Neural crest cell (in vitro differentiated cells): ENCODE measurements around the gene CSNK1G2. TPM values are rescaled to one million over a fixed set of nuclear protein-coding genes. Genes with fewer than 3 reads are reported as not detected.
A peak's percentile ranks its signal among the peaks of the same experiment; 100 is the strongest.

Source experiments
- DNase-seq: peaks from one replicate; pipeline ENCODE4 v3.0.0; 2021; ENCODE audit warnings: low read depth, mixed read lengths, low spot score
- H3K27ac Mint-ChIP-seq: one replicate; pipeline ENCODE4 v1.8.0; 2021; ENCODE audit warnings: mild to moderate bottlenecking, mixed read lengths; ENCODE audit not compliant: unreplicated experiment
- H3K27me3 Mint-ChIP-seq: 2 replicates; pipeline ENCODE4 v1.8.0; 2021; ENCODE audit warnings: low read depth, mild to moderate bottlenecking, mixed read lengths
- H3K36me3 Mint-ChIP-seq: 2 replicates; pipeline ENCODE4 v1.8.0; 2021; ENCODE audit warnings: low read depth, mild to moderate bottlenecking, mixed read lengths
- H3K4me1 Mint-ChIP-seq: 2 replicates; pipeline ENCODE4 v1.8.0; 2021; ENCODE audit warnings: mixed read lengths
- H3K4me3 Mint-ChIP-seq: one replicate; pipeline ENCODE4 v1.8.0; 2021; ENCODE audit warnings: mild to moderate bottlenecking, mixed read lengths
- H3K9me3 Mint-ChIP-seq: 2 replicates; pipeline ENCODE4 v1.8.0; 2021; ENCODE audit warnings: mixed read lengths
- total RNA-seq: library from RNA; stranded (reverse); gene quantifications from 2 replicates; pipeline ENCODE4 v1.2.1, GENCODE V29; 2021
- TF ChIP-seq, protein P1 (sequence below): fragments of 200-600 bp; sonication (generic); conservative IDR thresholded peaks from 2 replicates; pipeline ENCODE4 v1.5.0; 2021; ENCODE audit warnings: antibody characterized with exemption, mild to moderate bottlenecking

CSNK1G2 gene
- total RNA-seq, 1 donor from 2014 or later = 133 TPM

DNA sequence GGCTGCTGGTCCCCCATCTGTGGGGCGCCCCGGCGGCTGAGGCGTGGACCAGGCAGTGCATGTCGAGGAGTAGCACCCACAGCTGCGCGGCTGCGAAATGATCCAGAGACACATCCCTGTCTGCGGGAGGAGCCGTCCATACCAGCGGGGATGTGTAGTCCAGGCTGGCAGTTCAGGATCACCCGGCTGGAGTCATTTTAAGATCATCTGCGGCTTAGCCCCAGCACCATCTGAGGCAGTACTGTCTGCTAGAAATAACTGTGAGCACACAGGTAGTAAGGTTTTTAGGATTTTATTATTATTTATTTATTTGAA is 32.7 kb upstream of the CSNK1G2 start:
- TF ChIP-seq, protein P1, sequence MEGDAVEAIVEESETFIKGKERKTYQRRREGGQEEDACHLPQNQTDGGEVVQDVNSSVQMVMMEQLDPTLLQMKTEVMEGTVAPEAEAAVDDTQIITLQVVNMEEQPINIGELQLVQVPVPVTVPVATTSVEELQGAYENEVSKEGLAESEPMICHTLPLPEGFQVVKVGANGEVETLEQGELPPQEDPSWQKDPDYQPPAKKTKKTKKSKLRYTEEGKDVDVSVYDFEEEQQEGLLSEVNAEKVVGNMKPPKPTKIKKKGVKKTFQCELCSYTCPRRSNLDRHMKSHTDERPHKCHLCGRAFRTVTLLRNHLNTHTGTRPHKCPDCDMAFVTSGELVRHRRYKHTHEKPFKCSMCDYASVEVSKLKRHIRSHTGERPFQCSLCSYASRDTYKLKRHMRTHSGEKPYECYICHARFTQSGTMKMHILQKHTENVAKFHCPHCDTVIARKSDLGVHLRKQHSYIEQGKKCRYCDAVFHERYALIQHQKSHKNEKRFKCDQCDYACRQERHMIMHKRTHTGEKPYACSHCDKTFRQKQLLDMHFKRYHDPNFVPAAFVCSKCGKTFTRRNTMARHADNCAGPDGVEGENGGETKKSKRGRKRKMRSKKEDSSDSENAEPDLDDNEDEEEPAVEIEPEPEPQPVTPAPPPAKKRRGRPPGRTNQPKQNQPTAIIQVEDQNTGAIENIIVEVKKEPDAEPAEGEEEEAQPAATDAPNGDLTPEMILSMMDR = no peak
- H3K9me3 Mint-ChIP-seq = no peaks in the 10 kb centered on the region
- H3K36me3 Mint-ChIP-seq = peaks cover 3% of the 10 kb centered on the region
- H3K4me3 Mint-ChIP-seq = no peak overlapping the region
- H3K4me1 Mint-ChIP-seq = peaks cover 19% of the 10 kb centered on the region
- no peaks in the 10 kb centered on the region for H3K27me3 Mint-ChIP-seq
- no peak overlapping the region for H3K27ac Mint-ChIP-seq
- no peak for DNase-seq

DNA sequence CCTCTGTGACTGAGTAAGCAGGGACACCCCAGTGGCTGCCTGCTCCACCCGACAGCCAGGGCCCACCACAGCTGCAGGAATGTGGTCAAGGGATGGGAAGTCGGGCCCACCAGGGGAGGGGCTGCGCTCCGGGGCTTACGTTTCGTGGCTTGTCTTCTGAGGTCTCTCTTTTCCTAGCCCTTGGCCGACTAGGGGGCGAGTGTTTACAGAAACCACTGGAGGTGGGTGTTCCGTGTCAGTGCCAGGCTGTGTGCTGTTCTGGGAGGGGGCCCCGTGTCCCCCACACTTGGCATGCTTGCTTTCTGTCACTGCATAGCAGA is 31.3 kb upstream of the CSNK1G2 start:
- no peak overlapping the region for H3K27ac Mint-ChIP-seq
- peaks cover 4% of the 10 kb centered on the region for H3K36me3 Mint-ChIP-seq
- H3K4me1 Mint-ChIP-seq = peaks cover 9% of the 10 kb centered on the region
- no peak for DNase-seq
- H3K27me3 Mint-ChIP-seq = no peaks in the 10 kb centered on the region
- H3K4me3 Mint-ChIP-seq = no peak overlapping the region
- TF ChIP-seq, protein P1 = no peak
- no peaks in the 10 kb centered on the region for H3K9me3 Mint-ChIP-seq

DNA sequence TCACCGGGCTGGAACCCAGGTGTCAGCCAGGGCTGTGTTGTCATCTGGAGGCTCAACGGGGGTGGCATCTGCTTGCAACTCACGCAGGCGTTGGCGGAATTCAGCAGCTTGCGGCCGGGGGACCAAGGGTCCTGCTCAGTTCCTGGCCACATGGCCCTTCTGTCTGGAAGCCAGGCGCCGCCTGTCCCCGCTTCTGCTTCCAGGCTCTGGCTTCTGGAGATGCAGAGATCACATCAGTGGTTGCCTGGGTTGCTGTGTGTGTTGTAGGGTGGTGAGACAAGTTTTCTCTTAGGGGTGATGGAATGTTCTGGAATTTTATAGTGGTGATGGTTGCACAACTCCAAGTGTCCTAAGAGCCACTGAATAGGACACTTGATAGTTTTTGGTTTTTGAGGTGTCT is 30.8 kb upstream of the CSNK1G2 start:
- Mint-ChIP-seq H3K36me3 (peaks cover 4% of the 10 kb centered on the region), H3K27me3 (no peaks in the 10 kb centered on the region), H3K4me3 (peak overlapping the region; percentile 39), H3K9me3 (no peaks in the 10 kb centered on the region), H3K4me1 (peaks cover 9% of the 10 kb centered on the region), H3K27ac (peak overlapping the region; percentile 63)
- DNase-seq = no peak
- TF ChIP-seq, protein P1 = no peak

DNA sequence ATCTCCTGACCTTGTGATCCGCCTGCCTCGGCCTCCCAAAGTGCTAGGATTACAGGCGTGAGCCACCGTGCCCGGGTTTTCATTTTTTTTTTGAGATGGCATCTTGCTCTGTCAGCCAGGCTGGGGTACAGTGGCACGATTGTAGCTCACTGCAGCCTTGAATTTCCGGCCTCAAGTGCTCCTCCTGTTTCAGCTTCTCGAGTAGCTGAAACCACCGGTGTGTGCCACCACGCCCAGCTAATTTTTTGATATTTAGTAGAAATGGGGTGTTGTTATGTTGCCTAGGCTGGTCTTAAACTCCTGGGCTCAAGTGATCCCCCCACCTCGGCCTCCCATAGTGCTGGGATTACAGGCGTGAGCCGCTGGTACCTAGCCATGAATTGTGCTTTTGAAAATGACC is 29.9 kb upstream of the CSNK1G2 start:
- no peak overlapping the region for H3K4me3 Mint-ChIP-seq
- H3K4me1 Mint-ChIP-seq = peaks cover 4% of the 10 kb centered on the region
- H3K9me3 Mint-ChIP-seq = no peaks in the 10 kb centered on the region
- peaks cover 4% of the 10 kb centered on the region for H3K36me3 Mint-ChIP-seq
- DNase-seq = no peak
- TF ChIP-seq, protein P1 = no peak
- H3K27me3 Mint-ChIP-seq = no peaks in the 10 kb centered on the region
- no peak overlapping the region for H3K27ac Mint-ChIP-seq

DNA sequence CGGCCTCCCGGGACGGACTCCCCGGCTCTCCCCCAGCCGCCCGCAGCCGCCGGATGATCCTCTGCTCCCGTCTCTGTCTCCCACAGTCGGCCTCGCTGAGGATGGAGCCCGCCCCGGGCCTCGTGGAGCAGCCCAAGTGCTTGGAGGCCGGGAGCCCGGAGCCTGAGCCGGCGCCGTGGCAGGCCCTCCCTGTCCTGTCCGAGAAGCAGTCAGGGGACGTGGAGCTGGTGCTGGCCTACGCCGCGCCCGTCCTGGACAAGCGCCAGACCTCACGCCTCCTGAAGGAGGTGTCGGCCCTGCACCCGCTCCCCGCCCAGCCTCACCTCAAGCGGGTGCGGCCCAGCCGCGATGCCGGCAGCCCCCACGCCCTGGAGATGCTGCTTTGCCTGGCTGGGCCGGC is 29.0 kb upstream of the CSNK1G2 start:
- H3K27ac Mint-ChIP-seq = no peak overlapping the region
- no peak for DNase-seq
- peaks cover 4% of the 10 kb centered on the region for H3K36me3 Mint-ChIP-seq
- no peak overlapping the region for H3K4me3 Mint-ChIP-seq
- peaks cover 4% of the 10 kb centered on the region for H3K4me1 Mint-ChIP-seq
- H3K9me3 Mint-ChIP-seq = no peaks in the 10 kb centered on the region
- TF ChIP-seq, protein P1 = no peak
- H3K27me3 Mint-ChIP-seq = no peaks in the 10 kb centered on the region

DNA sequence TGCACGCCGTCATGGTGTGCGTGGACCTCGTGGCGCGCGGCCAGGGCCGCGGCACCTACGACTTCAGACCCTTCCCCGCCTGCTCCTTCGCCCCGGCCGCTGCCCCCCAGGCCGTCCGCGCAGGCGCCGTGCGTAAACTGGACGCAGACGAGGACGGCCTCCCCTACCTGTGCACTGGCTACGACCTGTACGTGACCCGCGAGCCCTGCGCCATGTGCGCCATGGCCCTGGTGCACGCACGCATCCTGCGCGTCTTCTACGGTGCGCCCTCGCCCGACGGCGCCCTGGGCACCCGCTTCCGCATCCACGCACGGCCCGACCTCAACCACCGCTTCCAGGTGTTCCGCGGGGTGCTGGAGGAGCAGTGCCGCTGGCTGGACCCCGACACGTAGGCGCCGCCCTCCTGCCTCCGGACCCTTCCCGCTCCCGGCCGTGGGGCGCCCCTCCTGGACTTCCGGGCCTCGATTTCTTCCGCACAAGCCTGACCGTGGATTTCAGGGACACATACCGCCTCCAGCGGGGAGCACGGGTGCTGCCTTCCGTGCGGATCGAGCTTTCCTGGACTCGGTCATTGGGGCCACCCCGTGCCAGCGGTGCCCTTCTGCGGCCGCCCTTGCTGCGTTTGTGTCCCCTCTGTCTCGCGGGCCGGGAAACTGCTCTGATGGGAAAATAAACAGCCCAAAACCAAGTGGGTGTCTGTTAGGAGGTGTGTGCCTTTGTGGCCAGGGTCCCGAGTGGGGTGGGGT is 28.0 kb upstream of the CSNK1G2 start:
- no peak overlapping the region for H3K27ac Mint-ChIP-seq
- H3K36me3 Mint-ChIP-seq = peaks cover 4% of the 10 kb centered on the region
- H3K4me1 Mint-ChIP-seq = peaks cover 4% of the 10 kb centered on the region
- TF ChIP-seq, protein P1 = no peak
- no peak overlapping the region for H3K4me3 Mint-ChIP-seq
- no peak for DNase-seq
- no peaks in the 10 kb centered on the region for H3K27me3 Mint-ChIP-seq
- no peaks in the 10 kb centered on the region for H3K9me3 Mint-ChIP-seq
